ENCODE data around the gene SERPINC1. TPM values are rescaled to one million over a fixed set of nuclear protein-coding genes. Genes with fewer than 3 reads are reported as not detected.

The SERPINC1 gene
- total RNA-seq, 1 donor from 2014 or later: 3.7 TPM

- no peaks in the 10 kb centered on the region for H3K9me3 ChIP-seq
- no peaks in the 10 kb centered on the region for H3K27me3 ChIP-seq
- DNase-seq (ENCODE audit: low spot score in 2 of 2): no peak
- peaks cover 15 to 47% of the 10 kb centered on the region in 2 donors for H3K36me3 ChIP-seq
- H3K27ac ChIP-seq: peak overlapping the region; percentile 93 to 99
- peaks cover 4 to 10% of the 10 kb centered on the region in 2 donors for H3K4me1 ChIP-seq
- intact Hi-C loops (cut with DNase I): loop anchor here (2.0 to 10.0 kb wide), 5 partner anchors 154 to 1337 kb away; partner anchors contain the start of genes KIAA0040, MRPS14, RC3H1 and SUCO
- TF ChIP-seq, protein P1, sequence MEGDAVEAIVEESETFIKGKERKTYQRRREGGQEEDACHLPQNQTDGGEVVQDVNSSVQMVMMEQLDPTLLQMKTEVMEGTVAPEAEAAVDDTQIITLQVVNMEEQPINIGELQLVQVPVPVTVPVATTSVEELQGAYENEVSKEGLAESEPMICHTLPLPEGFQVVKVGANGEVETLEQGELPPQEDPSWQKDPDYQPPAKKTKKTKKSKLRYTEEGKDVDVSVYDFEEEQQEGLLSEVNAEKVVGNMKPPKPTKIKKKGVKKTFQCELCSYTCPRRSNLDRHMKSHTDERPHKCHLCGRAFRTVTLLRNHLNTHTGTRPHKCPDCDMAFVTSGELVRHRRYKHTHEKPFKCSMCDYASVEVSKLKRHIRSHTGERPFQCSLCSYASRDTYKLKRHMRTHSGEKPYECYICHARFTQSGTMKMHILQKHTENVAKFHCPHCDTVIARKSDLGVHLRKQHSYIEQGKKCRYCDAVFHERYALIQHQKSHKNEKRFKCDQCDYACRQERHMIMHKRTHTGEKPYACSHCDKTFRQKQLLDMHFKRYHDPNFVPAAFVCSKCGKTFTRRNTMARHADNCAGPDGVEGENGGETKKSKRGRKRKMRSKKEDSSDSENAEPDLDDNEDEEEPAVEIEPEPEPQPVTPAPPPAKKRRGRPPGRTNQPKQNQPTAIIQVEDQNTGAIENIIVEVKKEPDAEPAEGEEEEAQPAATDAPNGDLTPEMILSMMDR (IDR thresholded peaks at IDR 0.05): no peak
- H3K4me3 ChIP-seq: peak overlapping the region; percentile 85 to 97
Measured at GRCh38 chr1:173869021-173869359, 48.1 kb downstream of the SERPINC1 start.

DNA sequence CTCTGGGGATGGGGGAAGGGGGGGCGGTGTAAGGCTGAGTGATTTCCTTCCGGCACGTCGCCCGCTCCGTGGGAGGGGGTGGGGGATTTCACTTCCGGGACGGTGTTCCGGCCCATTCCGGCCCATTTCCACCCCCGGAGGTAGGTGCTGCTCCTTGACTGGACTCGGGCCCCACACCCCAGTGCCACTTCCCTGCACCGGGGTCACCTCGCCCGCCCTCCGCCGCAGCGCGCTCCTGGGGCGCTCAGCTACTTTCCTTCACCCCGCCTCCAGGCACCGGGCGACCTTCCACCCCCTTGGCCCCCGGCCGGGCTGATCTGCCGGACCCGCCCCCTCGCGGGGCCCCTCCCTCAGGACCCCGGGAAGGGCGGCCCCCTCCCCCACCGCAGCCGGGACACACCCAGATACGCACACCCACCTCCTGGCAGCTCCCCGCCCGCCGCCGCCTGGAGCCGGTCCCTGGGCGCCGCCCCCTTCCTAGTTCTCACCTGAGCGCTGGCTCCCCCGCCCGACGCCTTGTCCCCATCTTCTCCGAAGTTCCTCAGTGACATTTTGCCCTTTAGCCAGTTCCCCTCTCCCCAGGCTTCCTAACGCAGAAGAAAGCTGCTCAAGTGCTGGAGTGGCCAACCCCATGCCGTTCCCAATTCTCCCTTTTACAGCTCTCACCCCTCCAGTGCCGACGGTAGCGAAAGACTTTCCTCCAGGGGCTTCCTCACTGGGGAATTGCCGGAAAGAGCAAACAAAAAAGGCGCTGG lies 48.7 kb downstream of the SERPINC1 start, which contains the start of gene ZBTB37:
TSS of gene ZBTB37 (plus strand) at position 115 of the 755 bp plus-strand sequence. CDS start 1,846 bp downstream, outside the sequence.
- H3K36me3 ChIP-seq: peaks cover 21 to 52% of the 10 kb centered on the region in 2 donors
- peak within 1 kb of the TSS; percentile 85 to 97 for H3K4me3 ChIP-seq
- peak within 1 kb of the TSS; percentile 93 to 99 for H3K27ac ChIP-seq
- no peaks in the 10 kb centered on the region for H3K9me3 ChIP-seq
- TF ChIP-seq, protein P1 (IDR thresholded peaks at IDR 0.05): no peak
- no peaks in the 10 kb centered on the region for H3K27me3 ChIP-seq
- H3K4me1 ChIP-seq: peaks cover 4 to 10% of the 10 kb centered on the region in 2 donors
- intact Hi-C loops (cut with DNase I): loop anchor here (1.0 to 10.0 kb wide), 7 partner anchors 44 to 1336 kb away; partner anchors contain the start of genes CACYBP, CENPL, DARS2 and KIAA0040
- peak; percentile 43 to 88 for DNase-seq (ENCODE audit: low spot score in 2 of 2)

DNA sequence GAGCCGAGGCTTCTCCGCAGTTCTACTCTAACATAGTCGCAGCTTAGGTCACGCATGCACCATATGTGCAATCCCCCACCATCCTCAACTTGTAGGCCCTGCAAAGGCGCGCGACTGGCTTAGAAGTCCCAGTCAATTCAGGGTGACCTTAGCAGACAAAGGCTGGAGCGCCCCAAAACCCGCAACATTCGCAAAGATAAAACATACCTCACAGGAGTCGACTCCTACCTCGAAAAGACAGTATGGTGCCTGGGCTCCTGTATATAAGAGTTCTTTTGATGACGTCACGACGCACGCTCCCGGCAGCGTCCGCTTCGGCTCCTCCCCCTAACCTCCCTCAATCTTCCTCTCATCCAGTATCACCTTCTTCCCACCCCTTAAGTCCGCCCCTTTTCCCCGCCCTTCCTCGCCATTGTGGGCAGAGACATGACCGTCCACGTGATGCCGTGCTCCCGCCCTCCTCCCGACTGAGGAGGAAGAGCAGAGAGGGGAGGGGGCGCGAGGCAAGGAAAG lies 49.3 kb downstream of the SERPINC1 start, which contains the start of gene GAS5:
TSS of gene GAS5 (minus strand) at position 237 of the 513 bp plus-strand sequence.
- DNase-seq (ENCODE audit: low spot score in 2 of 2): peak; percentile 99 to 100
- Histone ChIP-seq H3K4me1 (peaks cover 4 to 10% of the 10 kb centered on the region in 2 donors), H3K9me3 (no peaks in the 10 kb centered on the region), H3K27ac (peak within 1 kb of the TSS; percentile 93 to 99), H3K4me3 (peak within 1 kb of the TSS; percentile 85 to 97), H3K27me3 (no peaks in the 10 kb centered on the region), H3K36me3 (peaks cover 26 to 53% of the 10 kb centered on the region in 2 donors)
- TF ChIP-seq, protein P1 (IDR thresholded peaks at IDR 0.05): no peak
- intact Hi-C loops (cut with DNase I): loop anchor here (1.0 to 10.0 kb wide), 9 partner anchors 44 to 1336 kb away; partner anchors contain the start of genes CACYBP, CENPL, DARS2 and KIAA0040

DNA sequence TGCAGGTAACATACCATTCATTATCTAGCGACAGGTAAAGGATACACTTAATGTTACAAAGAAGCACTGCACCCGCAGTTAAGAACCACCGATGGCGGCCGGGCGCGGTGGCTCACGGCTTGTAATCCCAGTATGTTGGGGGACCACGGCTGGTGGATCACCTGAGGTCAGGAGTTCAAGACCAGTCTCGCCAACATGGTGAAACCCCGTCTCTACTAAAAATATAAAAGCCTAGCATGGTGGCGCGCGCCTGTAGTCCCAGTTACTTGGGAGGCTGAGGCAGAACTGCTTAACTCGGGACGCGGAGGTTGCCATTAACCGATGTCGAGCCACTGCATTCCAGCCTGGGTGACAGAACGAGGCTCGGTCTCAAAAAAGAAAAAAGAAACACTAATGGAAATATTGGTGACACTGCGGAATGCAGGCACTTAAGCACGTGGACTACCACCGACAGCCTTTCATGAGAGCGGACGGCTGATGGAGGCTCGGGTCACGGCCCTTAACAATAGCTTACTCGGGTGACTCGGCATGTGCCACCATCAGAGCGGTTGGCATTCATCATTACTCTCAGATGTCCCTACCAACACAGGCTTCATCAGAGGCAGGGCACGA lies 49.9 kb downstream of the SERPINC1 start:
- intact Hi-C loops (cut with DNase I): loop anchor here (1.0 to 10.0 kb wide), 5 partner anchors 292 to 1335 kb away; partner anchors contain the start of genes KIAA0040, MRPS14, PRDX6 and RABGAP1L
- H3K9me3 ChIP-seq: no peaks in the 10 kb centered on the region
- peak overlapping the region; percentile 93 to 99 for H3K27ac ChIP-seq
- DNase-seq (ENCODE audit: low spot score in 2 of 2): no peak
- peaks cover 31 to 58% of the 10 kb centered on the region in 2 donors for H3K36me3 ChIP-seq
- TF ChIP-seq, protein P1 (IDR thresholded peaks at IDR 0.05): no peak
- H3K27me3 ChIP-seq: no peaks in the 10 kb centered on the region
- H3K4me1 ChIP-seq: peaks cover 4 to 10% of the 10 kb centered on the region in 2 donors
- peak overlapping the region; percentile 85 to 97 for H3K4me3 ChIP-seq

DNA sequence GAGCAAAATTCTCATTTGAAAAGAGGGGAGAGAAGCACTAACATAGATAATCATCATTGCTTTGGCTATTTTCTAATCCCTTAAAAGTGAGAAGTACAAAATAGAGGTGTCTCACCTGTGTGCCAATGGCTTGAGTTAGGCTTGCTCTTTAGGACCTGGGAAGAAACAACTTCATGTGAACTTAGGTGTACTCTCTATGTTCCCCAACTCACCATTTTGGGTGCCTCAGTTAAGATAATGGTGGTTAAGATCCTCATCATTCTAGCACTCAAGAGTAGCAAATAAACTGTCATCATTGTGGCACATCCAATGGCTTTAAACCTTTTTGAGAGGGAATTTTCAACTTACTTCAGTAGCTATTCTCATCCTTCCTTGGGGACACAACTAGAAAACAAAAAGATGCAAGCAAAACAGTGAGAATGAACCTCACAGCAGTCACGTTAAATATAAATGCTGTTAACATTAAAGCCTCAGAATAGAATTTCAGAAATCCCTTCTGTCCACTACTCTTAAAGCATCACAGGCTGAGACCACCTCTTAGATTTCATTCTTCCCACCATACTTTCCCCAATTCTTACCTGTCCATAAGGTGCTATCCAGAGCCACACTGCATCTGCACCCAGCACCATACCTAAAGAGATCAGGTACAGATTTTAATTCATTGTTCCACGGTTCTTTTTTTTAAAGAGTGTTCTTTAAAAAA lies 50.6 kb downstream of the SERPINC1 start:
- H3K27ac ChIP-seq: peak overlapping the region; percentile 93 to 99
- intact Hi-C loops (cut with DNase I): loop anchor here (1.0 to 10.0 kb wide), 5 partner anchors 292 to 1334 kb away; partner anchors contain the start of genes KIAA0040, MRPS14, PRDX6 and RABGAP1L
- no peak for DNase-seq (ENCODE audit: low spot score in 2 of 2)
- peaks cover 4 to 10% of the 10 kb centered on the region in 2 donors for H3K4me1 ChIP-seq
- H3K4me3 ChIP-seq: peak overlapping the region; percentile 85 to 97
- H3K36me3 ChIP-seq: peaks cover 32 to 62% of the 10 kb centered on the region in 2 donors
- H3K27me3 ChIP-seq: no peaks in the 10 kb centered on the region
- TF ChIP-seq, protein P1 (IDR thresholded peaks at IDR 0.05): no peak
- no peaks in the 10 kb centered on the region for H3K9me3 ChIP-seq
